KG1 (cell line): ENCODE measurements around the gene YY1.
"Not testable (repeated sequence)": the region's sequence is repeated elsewhere in the genome, so short reads cannot be mapped to it uniquely, and the experiment has no call there.

Source experiments
- DNase-seq: peaks from one replicate; lab custom pipeline; 2025; lab: John Stamatoyannopoulos, UW

Gene YY1

DNA sequence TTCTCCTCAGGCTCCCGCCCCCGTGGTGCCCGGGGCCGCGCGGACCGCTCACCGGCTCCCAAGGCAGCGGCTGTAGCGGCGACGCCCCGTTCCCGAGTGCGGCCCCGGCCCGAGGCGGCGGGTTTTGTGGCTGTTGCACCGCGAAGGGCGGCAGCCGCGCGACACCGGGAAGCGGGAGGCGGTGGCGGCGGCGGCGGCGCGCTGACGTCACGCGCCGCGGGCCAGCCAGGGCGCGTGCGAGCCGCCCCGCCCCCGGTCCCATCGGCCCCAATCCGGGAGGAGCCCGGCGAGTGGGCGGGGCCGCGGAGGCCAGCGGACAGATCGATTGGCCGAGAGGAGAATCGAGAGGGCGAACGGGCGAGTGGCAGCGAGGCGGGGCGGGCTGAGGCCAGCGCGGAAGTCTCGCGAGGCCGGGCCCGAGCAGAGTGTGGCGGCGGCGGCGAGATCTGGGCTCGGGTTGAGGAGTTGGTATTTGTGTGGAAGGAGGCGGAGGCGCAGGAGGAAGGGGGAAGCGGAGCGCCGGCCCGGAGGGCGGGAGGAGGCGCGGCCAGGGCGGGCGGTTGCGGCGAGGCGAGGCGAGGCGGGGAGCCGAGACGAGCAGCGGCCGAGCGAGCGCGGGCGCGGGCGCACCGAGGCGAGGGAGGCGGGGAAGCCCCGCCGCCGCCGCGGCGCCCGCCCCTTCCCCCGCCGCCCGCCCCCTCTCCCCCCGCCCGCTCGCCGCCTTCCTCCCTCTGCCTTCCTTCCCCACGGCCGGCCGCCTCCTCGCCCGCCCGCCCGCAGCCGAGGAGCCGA lies at the start of gene YY1:
YY1 (plus strand) TSS at position 726 of the 792 bp plus-strand sequence. CDS start 101 bp downstream, outside the sequence.
- DNase-seq = peak; percentile 94

DNA sequence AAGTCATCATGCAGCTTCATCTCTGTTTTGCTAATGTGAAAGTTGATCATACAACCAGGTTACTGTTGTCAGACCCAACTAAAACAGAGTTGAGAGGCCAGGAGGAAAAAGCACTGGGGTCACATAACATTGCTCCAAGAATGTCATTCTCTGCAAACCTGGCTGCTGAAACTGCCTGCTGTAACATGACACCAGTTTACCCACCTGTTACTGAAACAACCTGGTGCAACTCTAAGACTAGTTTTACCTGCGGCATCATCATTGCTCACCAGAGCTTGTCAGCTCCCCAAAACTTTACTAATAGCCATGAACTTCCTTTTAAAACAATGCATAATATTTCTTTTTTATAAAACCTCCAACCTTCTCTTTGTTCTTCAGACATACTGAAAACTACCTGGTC lies 48.8 kb upstream of the YY1 start:
- DNase-seq = no peak

DNA sequence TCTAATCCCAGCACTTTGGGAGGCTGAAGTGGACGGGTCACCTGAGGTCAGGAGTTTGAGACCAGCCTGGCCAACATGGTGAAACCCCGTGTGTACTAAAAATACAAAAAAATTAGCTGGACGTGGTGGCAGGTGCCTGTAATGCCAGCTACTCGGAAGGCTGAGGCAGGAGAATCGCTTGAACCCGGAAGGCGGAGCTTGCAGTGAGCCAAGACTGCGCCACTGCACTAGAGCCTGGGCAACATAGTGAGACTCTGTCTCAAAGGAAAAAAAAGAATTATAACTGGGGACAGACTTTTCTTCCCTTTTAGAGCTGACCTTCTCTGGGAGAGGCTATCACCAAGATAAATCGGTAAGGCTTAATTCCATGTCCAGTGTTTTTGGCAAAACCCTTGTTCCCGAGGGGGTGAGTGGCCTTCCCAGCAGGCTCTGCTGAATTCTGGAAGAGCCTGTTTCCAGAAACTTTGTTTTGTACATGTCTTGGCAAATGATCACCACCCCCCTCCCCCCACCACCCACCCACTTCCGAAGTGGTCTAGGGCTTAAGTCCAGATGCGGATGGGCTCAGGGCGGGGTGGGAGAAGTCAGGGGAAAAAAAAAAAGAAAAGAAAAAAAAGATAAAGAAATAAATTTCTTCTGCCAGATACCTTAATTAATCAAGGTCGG lies 47.2 kb upstream of the YY1 start:
- DNase-seq = no peak

DNA sequence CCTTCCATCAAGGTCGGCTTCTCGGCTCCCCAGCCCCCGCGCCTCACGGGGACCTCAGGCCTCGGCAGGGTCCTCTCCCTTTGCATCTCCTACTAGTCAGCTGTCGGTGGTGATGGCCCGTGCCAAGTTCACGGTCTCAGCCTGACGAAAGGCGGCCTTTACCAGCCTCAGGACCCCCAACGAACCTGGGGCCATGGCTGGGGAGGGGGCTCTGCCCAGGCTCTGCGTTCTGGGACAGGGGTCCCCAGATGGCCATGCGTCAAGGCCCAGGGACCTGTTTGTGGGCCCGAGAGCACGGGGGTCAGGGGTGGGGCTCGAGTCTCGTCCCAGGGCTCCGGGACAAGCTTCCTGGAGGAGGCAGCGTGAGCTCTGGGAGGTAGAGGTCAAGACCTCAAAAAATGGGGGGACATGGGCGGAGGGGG lies 46.7 kb upstream of the YY1 start:
- DNase-seq = no peak

DNA sequence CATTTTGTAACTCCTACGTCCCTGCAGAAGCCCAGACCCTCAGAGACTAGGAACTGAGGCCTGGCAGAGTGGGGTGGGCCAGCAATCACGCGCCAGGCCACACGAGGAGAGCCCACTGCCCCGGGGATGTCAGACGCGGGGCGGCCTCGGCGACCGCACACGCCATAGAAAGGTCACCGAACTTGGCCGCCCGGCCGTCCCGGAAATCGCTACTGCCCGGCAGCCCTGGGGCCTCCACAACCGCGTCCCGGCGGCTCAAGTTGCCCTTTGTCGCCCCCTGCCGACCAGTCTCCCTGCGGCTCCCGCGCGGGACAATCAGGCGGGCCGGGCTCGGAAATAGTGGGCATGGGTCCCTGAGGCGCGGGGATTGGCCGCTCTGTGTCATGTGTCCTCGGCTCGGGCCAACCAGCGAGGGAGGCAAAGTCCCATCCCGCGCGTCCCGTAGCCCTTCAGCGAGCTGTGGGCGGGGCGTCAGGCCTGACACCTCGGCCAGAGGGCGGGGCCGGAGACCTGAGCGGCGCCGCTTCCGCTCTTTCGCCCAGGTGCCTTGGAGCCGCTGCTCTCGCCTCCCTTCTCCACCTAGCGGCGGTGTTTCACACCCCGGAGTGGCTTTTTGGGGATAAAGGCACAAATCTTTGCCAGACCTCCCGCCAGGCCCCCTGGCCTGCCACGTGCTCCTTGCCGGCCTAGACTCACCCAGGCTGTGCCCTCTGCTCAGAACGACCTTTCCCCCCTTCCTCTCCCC lies 46.1 kb upstream of the YY1 start:
- peak; percentile 93 for DNase-seq

DNA sequence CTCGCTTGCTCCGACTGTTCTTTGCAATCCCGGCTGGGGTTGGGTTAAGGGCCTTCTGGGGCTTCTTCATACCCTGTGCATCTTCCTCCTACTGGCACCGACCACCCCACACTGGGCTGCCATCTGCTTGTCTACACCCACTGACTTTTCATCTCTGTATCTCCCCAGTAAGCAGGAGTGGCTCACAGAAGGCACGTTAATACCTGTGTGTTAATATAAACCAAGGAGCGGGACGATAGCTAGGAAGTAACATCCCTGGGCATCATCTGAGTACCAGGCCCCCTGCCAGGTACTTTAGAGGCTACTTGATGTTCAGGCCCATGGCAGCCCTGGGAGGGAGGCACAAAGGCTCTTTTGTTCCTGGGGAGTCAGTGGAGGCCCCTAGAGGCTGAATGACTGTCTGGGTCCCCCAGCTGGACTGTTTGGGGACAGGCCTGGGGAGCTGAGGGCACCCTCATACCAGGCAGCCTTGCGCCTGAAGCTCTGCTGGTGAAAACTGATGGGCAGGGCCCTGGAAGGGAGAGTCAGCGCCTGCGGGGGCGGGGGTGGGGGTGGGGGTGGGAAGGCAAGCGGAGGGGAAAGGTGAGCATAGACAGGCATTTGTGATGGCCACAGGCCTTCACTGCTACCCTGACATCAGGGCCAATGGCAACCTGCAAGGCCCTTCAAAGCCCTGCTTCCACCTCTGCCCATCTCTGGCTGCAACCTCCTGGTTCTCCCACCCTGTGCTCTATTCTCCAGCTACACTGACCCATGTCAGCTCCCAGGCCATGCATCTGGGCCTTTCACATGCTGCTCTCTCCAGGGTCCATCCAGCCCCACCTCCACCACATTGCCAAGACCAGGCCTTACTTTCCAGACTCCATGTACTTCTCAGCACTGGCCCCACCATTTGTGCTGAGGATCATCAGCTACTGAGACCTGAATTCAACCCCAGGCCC lies 45.3 kb upstream of the YY1 start:
- no peak for DNase-seq

DNA sequence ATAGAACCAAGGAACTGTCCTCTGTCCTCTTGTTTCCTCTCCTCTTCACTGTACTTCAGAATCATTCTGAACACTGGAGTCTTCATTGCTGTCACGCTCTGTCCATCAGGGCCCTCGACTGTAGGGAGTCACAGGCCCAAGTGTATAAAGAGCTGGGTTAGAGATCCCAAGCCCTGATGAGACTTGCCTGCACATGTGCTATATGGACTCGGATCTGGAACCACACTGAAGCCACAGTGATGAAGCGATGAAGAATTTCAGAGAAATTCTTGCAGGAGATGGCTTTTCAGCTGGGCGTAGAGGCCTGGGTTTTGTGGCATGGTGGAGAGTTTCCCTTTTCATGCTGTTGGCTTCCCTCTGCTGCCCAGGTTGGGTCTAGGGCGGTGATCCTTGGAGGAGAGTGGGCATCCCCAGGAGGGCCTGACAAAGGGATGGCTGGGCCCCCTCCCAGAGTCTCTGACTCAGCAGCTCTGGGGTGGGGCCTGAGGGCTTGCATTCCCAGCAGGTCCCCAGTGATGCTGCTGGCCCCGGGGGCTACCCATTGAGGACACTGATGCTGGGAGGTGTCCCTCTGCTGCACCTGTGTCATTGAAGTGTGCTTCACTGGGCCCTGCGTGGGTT lies 39.6 kb upstream of the YY1 start:
- DNase-seq = no peak

DNA sequence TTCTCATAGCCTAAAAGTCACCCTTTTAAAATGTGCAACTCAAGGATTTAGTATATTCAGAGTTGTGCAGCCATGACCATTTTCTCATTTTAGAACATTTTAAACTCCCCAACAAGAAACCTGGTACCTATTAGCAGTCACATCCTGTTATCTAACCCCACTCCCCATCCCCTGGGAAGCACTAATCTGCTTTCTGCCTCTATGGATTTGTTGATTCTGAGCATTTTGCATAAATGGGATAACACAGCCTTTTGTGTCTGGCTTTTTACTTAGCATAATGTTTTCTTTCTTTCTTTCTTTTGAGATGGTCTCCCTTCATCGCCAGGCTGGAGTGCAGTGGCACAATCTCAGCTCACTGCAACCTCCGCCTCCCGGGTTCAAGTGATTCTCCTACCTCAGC lies 38.6 kb upstream of the YY1 start:
- no peak for DNase-seq

DNA sequence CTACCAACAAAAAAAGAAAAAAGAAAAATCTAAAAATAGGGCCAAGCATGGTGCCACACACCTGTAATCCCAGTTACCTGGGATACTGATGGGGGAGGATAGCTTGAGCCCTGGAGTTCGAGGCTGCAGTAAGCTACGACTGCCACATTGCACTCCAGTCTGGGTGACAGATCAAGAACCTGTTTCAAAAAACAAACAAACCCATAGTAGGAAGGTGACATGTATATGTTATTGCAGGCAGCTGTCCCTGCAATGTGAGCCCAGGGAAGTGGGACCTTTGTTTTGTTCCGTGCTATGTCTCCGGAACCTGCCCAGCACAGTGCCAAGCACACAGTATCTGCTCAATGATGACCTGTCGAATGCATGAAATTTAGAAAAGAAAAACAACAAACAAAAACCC lies 37.2 kb upstream of the YY1 start:
- DNase-seq = no peak

DNA sequence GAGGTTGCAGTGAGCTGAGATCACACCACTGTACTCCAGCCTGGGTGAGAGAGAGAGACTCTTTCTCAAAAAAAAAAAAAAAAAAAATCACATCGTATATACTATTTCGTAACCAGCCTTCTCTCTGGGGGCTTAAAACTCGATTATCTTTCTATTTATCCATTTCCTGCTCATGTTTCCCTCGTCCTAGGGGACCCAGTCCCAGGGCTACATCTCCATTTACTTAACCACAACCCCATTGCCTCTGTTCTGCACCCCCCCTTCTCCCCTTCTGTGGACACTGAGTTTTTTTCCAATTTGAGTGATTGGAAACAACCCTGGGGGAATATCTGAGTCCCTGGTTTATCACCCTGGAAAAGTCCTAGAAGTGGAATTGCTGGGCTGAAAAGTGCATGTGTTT lies 36.2 kb upstream of the YY1 start:
- DNase-seq = no peak

DNA sequence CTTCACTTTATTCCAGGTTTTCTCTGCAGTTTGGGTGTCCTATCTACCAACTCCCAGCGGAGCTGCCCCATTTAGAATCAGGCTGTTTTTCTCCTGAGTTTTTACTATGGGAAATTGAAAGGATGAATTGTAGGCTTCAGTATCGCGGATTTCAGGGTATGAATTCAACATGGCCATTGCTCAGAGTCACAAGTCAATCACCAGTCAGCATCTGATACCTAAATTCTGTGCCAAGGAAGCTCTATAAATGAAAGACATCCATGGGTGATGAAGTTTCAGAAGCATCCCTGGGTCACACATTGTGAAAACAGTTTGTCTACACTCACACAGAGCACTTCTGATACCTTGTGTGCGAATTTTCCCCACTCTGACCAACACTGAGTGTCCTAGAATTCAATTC lies 35.8 kb upstream of the YY1 start:
- DNase-seq = no peak

DNA sequence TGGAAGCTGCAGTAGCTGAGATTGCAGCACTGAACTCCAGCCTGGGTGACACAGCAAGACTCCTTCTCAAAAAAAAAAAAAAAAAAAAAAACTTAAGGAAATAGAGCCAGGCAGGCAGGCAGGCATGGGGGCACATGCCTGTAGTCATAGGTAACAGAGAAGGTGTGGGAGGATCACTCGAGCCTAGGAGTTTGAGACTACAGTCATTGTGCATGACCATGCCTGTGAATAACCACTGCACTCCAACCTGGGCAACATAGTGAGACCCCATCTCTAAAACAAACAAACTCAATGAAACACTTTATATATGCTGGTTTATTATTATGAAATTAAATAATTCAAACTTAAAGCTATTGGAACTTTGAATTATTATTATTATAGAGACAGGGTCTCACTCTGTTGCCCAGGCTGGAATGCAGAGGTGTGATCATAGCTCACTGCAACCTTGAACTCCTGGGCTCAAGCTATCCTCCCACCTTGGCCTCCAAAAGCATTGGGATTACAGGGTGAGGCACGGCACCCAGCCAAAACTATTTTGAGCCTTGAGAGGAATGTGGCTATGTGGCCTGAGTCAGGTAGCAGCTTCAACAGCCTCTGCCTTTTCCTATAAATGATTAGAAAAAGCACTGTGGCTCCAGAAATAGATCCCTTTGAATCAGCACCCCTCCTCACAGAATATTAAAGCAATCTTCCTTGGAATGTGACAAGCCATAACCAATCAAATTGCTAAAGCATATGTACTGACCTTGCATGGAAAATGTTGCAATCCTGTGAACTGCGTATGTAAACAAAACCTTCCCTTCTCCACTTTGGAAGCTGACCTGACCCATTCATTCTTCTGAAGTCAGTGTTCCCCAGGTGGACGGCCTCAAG lies 34.7 kb upstream of the YY1 start:
- DNase-seq = no peak

DNA sequence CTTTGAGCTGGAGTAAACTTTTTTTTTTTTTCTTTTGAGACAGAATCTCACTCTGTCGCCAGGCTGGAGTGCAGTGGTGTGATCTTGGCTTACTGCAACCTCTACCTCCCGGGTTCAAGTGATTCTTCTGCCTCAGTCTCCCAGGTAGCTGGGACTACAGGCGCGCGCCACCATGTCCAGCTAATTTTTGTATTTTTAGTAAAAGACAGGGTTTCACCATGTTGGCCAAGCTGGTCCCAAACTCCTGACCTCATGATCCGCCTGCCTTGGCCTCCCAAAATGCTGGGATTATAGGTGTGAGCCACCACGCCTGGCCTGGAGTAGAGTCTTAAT lies 34.1 kb upstream of the YY1 start:
- not testable (repeated sequence) for DNase-seq

DNA sequence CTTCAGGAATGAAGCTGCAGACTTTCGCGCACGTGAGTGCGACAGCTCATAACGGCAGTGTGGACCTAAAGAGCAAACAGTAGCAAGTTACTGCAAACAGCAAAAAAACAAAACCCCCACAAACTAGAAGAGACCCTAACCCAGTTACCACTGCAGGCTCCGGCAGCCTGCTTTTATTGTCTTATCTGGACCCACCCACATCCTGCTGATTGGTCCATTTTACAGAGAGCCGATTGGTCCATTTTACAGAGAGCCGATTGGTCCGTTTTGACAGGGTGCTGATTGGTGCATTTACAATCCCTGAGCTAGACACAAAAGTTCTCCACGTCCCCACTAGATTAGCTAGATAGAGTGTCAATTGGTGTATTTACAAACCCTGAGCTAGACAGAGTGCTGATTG lies 31.4 kb upstream of the YY1 start:
- DNase-seq = not testable (repeated sequence)

DNA sequence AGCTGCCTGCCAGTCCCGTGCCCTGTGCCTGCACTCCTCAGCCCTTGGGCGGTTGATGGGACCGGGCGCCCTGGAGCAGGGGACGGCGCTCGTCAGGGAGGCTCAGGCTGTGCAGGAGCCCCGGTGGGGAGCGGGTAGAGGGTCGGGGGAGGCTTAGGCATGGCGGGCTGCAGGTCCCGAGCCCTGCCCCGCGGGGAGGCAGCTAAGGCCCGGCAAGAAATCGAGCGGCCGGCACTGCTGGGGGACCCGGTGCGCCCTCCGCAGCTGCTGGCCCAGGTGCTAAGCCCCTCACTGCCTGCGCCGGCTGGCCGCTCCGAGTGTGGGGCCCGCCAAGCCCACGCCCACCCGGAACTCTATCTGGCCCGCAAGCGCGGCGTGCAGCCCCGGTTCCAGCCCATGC lies 30.8 kb upstream of the YY1 start:
- DNase-seq = not testable (repeated sequence)

DNA sequence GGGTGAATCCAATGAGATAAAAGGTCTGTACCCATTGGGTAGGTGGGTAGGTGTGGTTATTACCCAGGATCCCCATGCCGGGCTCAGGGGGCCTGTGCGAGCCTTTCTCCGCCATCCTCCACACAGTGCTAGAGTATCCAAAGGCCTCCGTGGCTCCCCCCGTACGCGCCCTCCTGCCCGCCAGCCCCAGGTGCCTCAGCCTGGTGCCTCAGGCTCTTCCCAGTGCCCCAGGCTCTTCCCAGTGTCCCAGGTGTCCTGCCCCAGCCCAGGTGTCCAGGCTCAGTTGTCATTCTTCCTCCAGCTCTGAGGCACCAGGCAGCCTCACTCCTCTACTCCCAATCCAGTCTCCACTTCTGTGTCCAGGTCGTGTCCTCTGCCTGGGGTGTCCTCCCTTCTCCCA lies 27.6 kb upstream of the YY1 start:
- no peak for DNase-seq

DNA sequence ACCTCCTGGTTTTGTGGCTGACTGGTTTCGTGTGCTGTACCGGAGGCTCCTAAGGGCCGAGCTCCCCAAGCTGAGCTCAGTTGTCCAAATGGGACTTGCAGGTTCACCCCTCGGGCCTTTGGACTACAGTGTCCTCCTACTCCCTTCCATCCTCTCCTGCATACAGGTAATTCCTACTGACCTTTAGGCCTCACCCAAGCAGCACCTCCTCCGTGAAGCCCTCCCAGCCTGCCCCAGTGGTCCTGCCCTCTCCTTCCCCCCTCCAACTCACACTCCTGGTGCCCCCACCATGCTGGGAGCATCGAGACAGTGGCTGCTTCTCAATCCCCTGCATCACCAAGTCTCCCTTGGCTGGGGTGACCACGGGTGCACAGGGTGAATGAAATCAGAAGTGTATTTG lies 27.1 kb upstream of the YY1 start:
- no peak for DNase-seq

DNA sequence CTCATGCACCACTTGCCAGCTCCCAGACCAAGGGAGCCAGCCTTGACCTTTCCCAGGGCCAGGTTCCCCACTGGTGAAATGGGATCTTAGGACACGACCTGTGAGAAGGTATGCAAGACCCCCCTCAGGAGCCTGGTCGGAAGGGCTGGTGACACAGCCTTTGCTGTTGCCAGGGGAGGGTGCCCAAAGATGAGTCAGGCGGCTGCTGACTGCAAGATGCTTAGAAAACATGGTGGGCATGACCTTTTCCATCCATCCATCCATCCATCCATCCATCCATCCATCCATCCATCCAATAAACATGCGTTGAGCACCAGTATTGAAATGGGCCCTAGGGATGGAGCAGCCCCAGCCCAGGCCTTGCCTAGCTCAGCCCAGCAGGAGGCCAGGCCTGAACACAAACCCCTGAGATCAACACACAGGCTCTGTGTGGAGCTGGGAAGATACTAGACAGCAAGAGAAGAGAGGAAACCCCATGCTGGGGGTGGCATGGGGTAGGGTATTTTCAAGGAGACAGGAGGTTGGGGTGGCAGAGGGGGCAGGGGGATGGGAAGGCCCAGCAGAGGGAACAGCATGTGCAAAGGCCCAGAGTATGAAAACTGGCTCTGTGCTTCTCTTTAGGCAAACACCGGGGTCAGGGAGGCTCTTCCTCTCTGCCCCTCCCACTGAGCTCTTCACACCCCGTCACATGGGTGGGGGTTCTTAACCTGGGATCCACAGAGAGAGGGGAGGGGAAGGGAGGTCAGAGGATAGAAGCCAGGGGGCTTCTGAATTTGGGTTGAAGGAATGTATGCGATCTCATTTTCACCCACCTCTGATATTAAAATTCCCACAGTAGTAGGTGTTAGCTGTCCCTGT lies 26.2 kb upstream of the YY1 start:
- DNase-seq = no peak

DNA sequence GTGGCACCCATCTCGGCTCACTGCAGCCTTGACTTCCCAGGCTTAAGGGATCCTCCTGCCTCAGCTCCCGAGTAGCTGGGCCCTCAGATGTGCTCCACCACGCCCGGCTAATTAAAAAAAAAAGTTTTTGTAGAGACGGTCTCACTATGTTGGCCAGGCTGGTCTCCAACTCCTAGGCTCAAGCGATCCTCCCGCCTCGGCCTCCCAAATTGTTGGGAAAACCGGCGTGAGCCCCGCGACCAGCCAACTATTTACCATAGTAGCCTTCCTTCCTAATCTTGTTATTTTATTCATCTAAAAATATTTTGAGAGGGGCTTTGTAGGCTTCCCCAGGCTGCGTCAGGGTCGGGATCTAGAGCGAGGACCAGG lies 25.4 kb upstream of the YY1 start:
- no peak for DNase-seq
